Liver (tissue), 9 donors: ENCODE results near the gene KRTAP1-4. TPM values are rescaled to one million over a fixed set of nuclear protein-coding genes. Genes with fewer than 3 reads are reported as not detected.

Experiments
- DNase-seq: peaks from one replicate; pipeline ENCODE4 v3.0.0-alpha.2; 2017; ENCODE audit warnings: low spot score
- H3K27ac ChIP-seq, 2 donors: one replicate each; pipeline ENCODE4 v1.7.0; 2013; ENCODE audit warnings: inconsistent platforms in 2 of 2, low read length in 2 of 2, control low read depth in 1 of 2, low read depth in 1 of 2, mild to moderate bottlenecking in 1 of 2
- H3K27me3 ChIP-seq, 4 donors: one replicate each; pipeline versions ENCODE4 v1.6.1 to v1.7.0; 2013; ENCODE audit warnings: low read length in 3 of 4, inconsistent platforms in 1 of 4, mild to moderate bottlenecking in 1 of 4, moderate library complexity in 1 of 4; ENCODE audit not compliant: control insufficient read depth in 4 of 4, insufficient read depth in 4 of 4
- H3K36me3 ChIP-seq, 4 donors: one replicate each; pipeline versions ENCODE4 v1.6.1 to v1.7.0; 2013; ENCODE audit warnings: low read length in 3 of 4, mild to moderate bottlenecking in 3 of 4, low read depth in 1 of 4, moderate library complexity in 1 of 4; ENCODE audit not compliant: control insufficient read depth in 4 of 4, insufficient read depth in 3 of 4
- H3K4me1 ChIP-seq, 4 donors: one replicate each; pipeline versions ENCODE4 v1.6.1 to v1.7.0; 2013; ENCODE audit warnings: low read length in 3 of 4, mild to moderate bottlenecking in 3 of 4, moderate library complexity in 1 of 4; ENCODE audit not compliant: control insufficient read depth in 4 of 4, insufficient read depth in 4 of 4
- H3K4me3 ChIP-seq, 3 donors: one replicate each; pipeline versions ENCODE4 v1.6.1 to v1.7.0; 2013; ENCODE audit warnings: low read length in 3 of 3, control low read depth in 1 of 3, low read depth in 1 of 3, mild to moderate bottlenecking in 1 of 3
- H3K9ac ChIP-seq, 2 donors: one replicate each; pipeline ENCODE4 v1.7.0; 2013; ENCODE audit warnings: low read length in 2 of 2, mild to moderate bottlenecking in 2 of 2, moderate library complexity in 2 of 2, control low read depth in 1 of 2, low read depth in 1 of 2
- H3K9me3 ChIP-seq, 4 donors: one replicate each; pipeline versions ENCODE4 v1.6.1 to v1.7.0; 2013; ENCODE audit warnings: low read length in 3 of 4; ENCODE audit not compliant: control insufficient read depth in 4 of 4
- CTCF ChIP-seq: fragments of 150-350 bp; IDR thresholded peaks from 2 replicates; pipeline ENCODE4 v1.5.1; 2017; ENCODE audit warnings: improper control_type of control experiment, low read depth, low read length; ENCODE audit not compliant: missing input control
- EGR1 ChIP-seq, 2 donors: IDR thresholded peaks; 2 replicates each; pipeline ENCODE4 v1.6.1; 2016 to 2018; ENCODE audit warnings: antibody characterized with exemption in 2 of 2, low read depth in 2 of 2
- FOXA1 ChIP-seq: IDR thresholded peaks from 2 replicates; pipeline ENCODE4 v1.6.1; 2016; ENCODE audit warnings: antibody characterized with exemption
- FOXA2 ChIP-seq: IDR thresholded peaks from 2 replicates; pipeline ENCODE4 v1.6.1; 2016; ENCODE audit warnings: antibody characterized with exemption
- GABPA ChIP-seq, 2 donors: IDR thresholded peaks in 1 of 2; conservative IDR thresholded peaks in 1 of 2; 2 replicates each; pipeline ENCODE4 v1.6.1; 2016; ENCODE audit warnings: antibody characterized with exemption in 2 of 2, mild to moderate bottlenecking in 1 of 2, moderate library complexity in 1 of 2
- HNF4A ChIP-seq, 2 donors: conservative IDR thresholded peaks; 2 replicates each; pipeline ENCODE4 v1.6.1; 2016; ENCODE audit warnings: antibody characterized with exemption in 2 of 2, mild to moderate bottlenecking in 2 of 2
- HNF4G ChIP-seq: IDR thresholded peaks from 2 replicates; pipeline ENCODE4 v1.6.1; 2016; ENCODE audit warnings: antibody characterized with exemption
- JUND ChIP-seq, 2 donors: IDR thresholded peaks; 2 replicates each; pipeline ENCODE4 v1.6.1; 2016; ENCODE audit warnings: antibody characterized with exemption in 2 of 2
- NR2F2 ChIP-seq: IDR thresholded peaks from 2 replicates; pipeline ENCODE4 v1.6.1; 2016; ENCODE audit warnings: antibody characterized with exemption
- RAD21 ChIP-seq, 2 donors: IDR thresholded peaks; 2 replicates each; pipeline ENCODE4 v1.6.1; 2016; ENCODE audit warnings: antibody characterized with exemption in 2 of 2, mild to moderate bottlenecking in 2 of 2
- REST ChIP-seq: IDR thresholded peaks from 2 replicates; pipeline ENCODE4 v1.6.1; 2016; ENCODE audit warnings: antibody characterized with exemption, mild to moderate bottlenecking
- RXRA ChIP-seq, 2 donors: IDR thresholded peaks; 2 replicates each; pipeline ENCODE4 v1.6.1; 2017 to 2018; ENCODE audit warnings: antibody characterized with exemption in 2 of 2, mild to moderate bottlenecking in 1 of 2
- SP1 ChIP-seq: IDR thresholded peaks from 2 replicates; pipeline ENCODE4 v1.6.1; 2018; ENCODE audit warnings: antibody characterized with exemption, mild to moderate bottlenecking
- TAF1 ChIP-seq: conservative IDR thresholded peaks from 2 replicates; pipeline ENCODE4 v1.6.1; 2016; ENCODE audit warnings: antibody characterized with exemption, mild to moderate bottlenecking
- YY1 ChIP-seq: IDR thresholded peaks from 2 replicates; pipeline ENCODE4 v1.6.1; 2016; ENCODE audit warnings: antibody characterized with exemption, mild to moderate bottlenecking
- WGBS: extraction: QIAGEN DNeasy Blood & Tissue Kit; methylation state at CpG from one replicate; pipeline ENCODE4 v1.1.7; 2013; 5-methylcytosine and 5-hydroxymethylcytosine counted together
- polyA plus RNA-seq, 2 donors: library from polyadenylated mRNA; stranded (reverse) in 1 of 2; unstranded in 1 of 2; fragments of 200-250 nt in 1 of 2; fragments of >200 nt in 1 of 2; fragmentation: Nextera tagmentation in 1 of 2; extraction: Ambion mirVana in 1 of 2; gene quantifications; one replicate each; pipeline versions ENCODE4 v1.2.1 to v1.2.3, GENCODE V29; 2013 to 2015
- total RNA-seq, 2 donors: library from RNA; depleted of rRNA; stranded (reverse); fragments of >200 nt; gene quantifications; one replicate each; pipeline ENCODE4 v1.2.3, GENCODE V29; 2014
- TF ChIP-seq, protein P1 (sequence below): IDR thresholded peaks from 2 replicates; pipeline ENCODE4 v1.6.1; 2016; ENCODE audit warnings: antibody characterized with exemption
- TF ChIP-seq, protein P2 (sequence below): IDR thresholded peaks from 2 replicates; pipeline ENCODE4 v1.6.1; 2016; ENCODE audit warnings: antibody characterized with exemption
- TF ChIP-seq, protein P3 (sequence below): IDR thresholded peaks from 2 replicates; pipeline ENCODE4 v1.6.1; 2016; ENCODE audit warnings: antibody characterized with exemption
- donor health status: healthy.
- donor health status: healthy.
- donor health status: healthy.
- donor health status: healthy.
- donor health status: healthy.

KRTAP1-4 gene
- total and polyA plus RNA-seq, 4 donors, result not detected

- DNase-seq, result no peak
- Histone ChIP-seq H3K27ac (no peak overlapping the region), H3K27me3 (peaks cover 0 to 4% (median 0%) of the 10 kb centered on the region in 4 donors), H3K9ac (no peak overlapping the region), H3K9me3 (no peaks in the 10 kb centered on the region), H3K4me1 (no peaks in the 10 kb centered on the region), H3K36me3 (no peaks in the 10 kb centered on the region), H3K4me3 (no peak overlapping the region)
- TF ChIP-seq GABPA (IDR thresholded peaks at IDR 0.05 in 1 of 2, conservative IDR thresholded peaks at IDR 0.05 in 1 of 2) (no peak), EGR1 (IDR thresholded peaks at IDR 0.05; ENCODE audit: low read depth in 2 of 2) (no peak), NR2F2 (no peak), CTCF (no peak), YY1 (no peak)
- TF ChIP-seq, protein P1, sequence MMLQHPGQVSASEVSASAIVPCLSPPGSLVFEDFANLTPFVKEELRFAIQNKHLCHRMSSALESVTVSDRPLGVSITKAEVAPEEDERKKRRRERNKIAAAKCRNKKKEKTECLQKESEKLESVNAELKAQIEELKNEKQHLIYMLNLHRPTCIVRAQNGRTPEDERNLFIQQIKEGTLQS, result no peak
- WGBS, result 79% methylated on average over 6 of the region's 6 CpGs
Measured at GRCh38 chr17:41012326-41013120, 17.5 kb downstream of the KRTAP1-4 start.

DNA sequence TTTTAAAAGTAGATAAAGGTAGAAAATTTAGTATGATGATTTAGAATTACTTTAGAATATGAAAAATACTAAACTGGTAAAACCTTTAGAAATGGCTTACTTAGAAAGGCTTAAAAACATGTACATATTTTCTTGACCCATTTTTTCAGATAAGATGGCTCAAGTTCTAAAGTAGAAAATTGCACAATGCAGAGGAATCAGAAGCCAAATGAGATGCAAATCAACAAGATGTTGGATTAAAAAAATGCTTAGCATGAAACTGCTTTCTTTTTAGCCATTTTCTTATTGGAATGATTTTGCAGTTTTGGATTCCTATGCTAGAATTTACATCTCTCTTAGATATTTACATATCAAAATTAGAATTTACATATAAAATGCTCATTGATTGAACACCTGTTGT, 19.6 kb downstream of the KRTAP1-4 start:
- no peaks in the 10 kb centered on the region for H3K4me1 ChIP-seq
- no peak overlapping the region for H3K4me3 ChIP-seq
- H3K36me3 ChIP-seq, result no peaks in the 10 kb centered on the region
- no peak overlapping the region for H3K9ac ChIP-seq
- no peak for DNase-seq
- TF ChIP-seq TAF1, result no peak
- TF ChIP-seq FOXA2, result no peak
- no peak for TF ChIP-seq FOXA1
- TF ChIP-seq, protein P2, sequence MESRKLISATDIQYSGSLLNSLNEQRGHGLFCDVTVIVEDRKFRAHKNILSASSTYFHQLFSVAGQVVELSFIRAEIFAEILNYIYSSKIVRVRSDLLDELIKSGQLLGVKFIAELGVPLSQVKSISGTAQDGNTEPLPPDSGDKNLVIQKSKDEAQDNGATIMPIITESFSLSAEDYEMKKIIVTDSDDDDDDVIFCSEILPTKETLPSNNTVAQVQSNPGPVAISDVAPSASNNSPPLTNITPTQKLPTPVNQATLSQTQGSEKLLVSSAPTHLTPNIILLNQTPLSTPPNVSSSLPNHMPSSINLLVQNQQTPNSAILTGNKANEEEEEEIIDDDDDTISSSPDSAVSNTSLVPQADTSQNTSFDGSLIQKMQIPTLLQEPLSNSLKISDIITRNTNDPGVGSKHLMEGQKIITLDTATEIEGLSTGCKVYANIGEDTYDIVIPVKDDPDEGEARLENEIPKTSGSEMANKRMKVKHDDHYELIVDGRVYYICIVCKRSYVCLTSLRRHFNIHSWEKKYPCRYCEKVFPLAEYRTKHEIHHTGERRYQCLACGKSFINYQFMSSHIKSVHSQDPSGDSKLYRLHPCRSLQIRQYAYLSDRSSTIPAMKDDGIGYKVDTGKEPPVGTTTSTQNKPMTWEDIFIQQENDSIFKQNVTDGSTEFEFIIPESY, result no peak
- TF ChIP-seq REST, result no peak
- no peak for TF ChIP-seq YY1
- TF ChIP-seq JUND (IDR thresholded peaks at IDR 0.05), result no peak
- TF ChIP-seq EGR1 (IDR thresholded peaks at IDR 0.05; ENCODE audit: low read depth in 2 of 2), result no peak
- TF ChIP-seq, protein P3, sequence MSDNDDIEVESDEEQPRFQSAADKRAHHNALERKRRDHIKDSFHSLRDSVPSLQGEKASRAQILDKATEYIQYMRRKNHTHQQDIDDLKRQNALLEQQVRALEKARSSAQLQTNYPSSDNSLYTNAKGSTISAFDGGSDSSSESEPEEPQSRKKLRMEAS, result no peak
- TF ChIP-seq RAD21 (IDR thresholded peaks at IDR 0.05), result no peak
- TF ChIP-seq RXRA (IDR thresholded peaks at IDR 0.05), result no peak
- no peak for TF ChIP-seq NR2F2
- no peak for TF ChIP-seq HNF4G
- no peak for TF ChIP-seq HNF4A (conservative IDR thresholded peaks at IDR 0.05)
- TF ChIP-seq, protein P1, result no peak
- TF ChIP-seq SP1, result no peak
- TF ChIP-seq GABPA (IDR thresholded peaks at IDR 0.05 in 1 of 2, conservative IDR thresholded peaks at IDR 0.05 in 1 of 2), result no peak
- no peak for TF ChIP-seq CTCF
- H3K27me3 ChIP-seq, result no peaks in the 10 kb centered on the region
- no peak overlapping the region for H3K27ac ChIP-seq
- H3K9me3 ChIP-seq, result no peaks in the 10 kb centered on the region
